ENCODE results near the gene SPTBN4.

The SPTBN4 gene

GRCh38 chr19:40609561-40610395 lies 143.0 kb downstream of the SPTBN4 start:
- Histone ChIP-seq H3K36me3 (replicated peaks; ENCODE audit: insufficient read depth, low read length) (no peaks in the 10 kb centered on the region), H3K4me2 (ENCODE audit: low read depth, low read length) (peak overlapping the region; percentile 93), H3K9ac (ENCODE audit: low read length) (peak overlapping the region; percentile 67; the same call in 1 of the 2 replicates), H3K9me2 (replicated peaks; ENCODE audit: insufficient read depth, low read length) (no peaks in the 10 kb centered on the region), H4K20me1 (ENCODE audit: insufficient read depth, low read length) (no peaks in the 10 kb centered on the region), H3K27ac (ENCODE audit: low read length) (no peak overlapping the region), H3K4me3 (ENCODE audit: low read length) (peak overlapping the region; percentile 71), H3F3A (ENCODE audit: insufficient read depth, low read length) (peaks cover 16% of the 10 kb centered on the region), H3K4me1 (ENCODE audit: low read length) (peaks cover 13% of the 10 kb centered on the region), H3K27me3 (replicated peaks; ENCODE audit: insufficient read depth, low read length) (no peaks in the 10 kb centered on the region), H3K9me3 (replicated peaks; ENCODE audit: insufficient read depth, low read length) (no peaks in the 10 kb centered on the region), H3K79me2 (ENCODE audit: low read length) (no peaks in the 10 kb centered on the region), H2AFZ (ENCODE audit: low read length) (peak overlapping the region; percentile 86)
- peak; percentile 91 for DNase-seq
- no peak for TF ChIP-seq EZH2 (optimal IDR thresholded peaks at IDR 0.05; ENCODE audit: low read depth, low read length)
- no peak for TF ChIP-seq EZH2phosphoT487 (IDR thresholded peaks at IDR 0.05; ENCODE audit: low read length)
- TF ChIP-seq CTCF (IDR thresholded peaks at IDR 0.05; ENCODE audit: low read length), result no peak

- no peaks in the 10 kb centered on the region for H4K20me1 ChIP-seq (ENCODE audit: insufficient read depth, low read length)
- peaks cover 11% of the 10 kb centered on the region for H3K4me1 ChIP-seq (ENCODE audit: low read length)
- H3K9ac ChIP-seq (ENCODE audit: low read length), result peak overlapping the region; percentile 16; the same call in 1 of the 2 replicates
- H2AFZ ChIP-seq (ENCODE audit: low read length), result peak overlapping the region; percentile 86
- TF ChIP-seq CTCF (IDR thresholded peaks at IDR 0.05; ENCODE audit: low read length), result no peak
- TF ChIP-seq EZH2phosphoT487 (IDR thresholded peaks at IDR 0.05; ENCODE audit: low read length), result no peak
- no peak for TF ChIP-seq EZH2 (optimal IDR thresholded peaks at IDR 0.05; ENCODE audit: low read depth, low read length)
- H3K4me3 ChIP-seq (ENCODE audit: low read length), result peak overlapping the region; percentile 48; the same call in 1 of the 2 replicates
- no peak overlapping the region for H3K27ac ChIP-seq (ENCODE audit: low read length)
- H3K79me2 ChIP-seq (ENCODE audit: low read length), result no peaks in the 10 kb centered on the region
- peak; percentile 35 for DNase-seq
- no peaks in the 10 kb centered on the region for H3K9me2 ChIP-seq (replicated peaks; ENCODE audit: insufficient read depth, low read length)
- peaks cover 9% of the 10 kb centered on the region for H3F3A ChIP-seq (ENCODE audit: insufficient read depth, low read length)
- H3K27me3 ChIP-seq (replicated peaks; ENCODE audit: insufficient read depth, low read length), result no peaks in the 10 kb centered on the region
- H3K9me3 ChIP-seq (replicated peaks; ENCODE audit: insufficient read depth, low read length), result no peaks in the 10 kb centered on the region
- peak overlapping the region; percentile 93 for H3K4me2 ChIP-seq (ENCODE audit: low read depth, low read length)
- no peaks in the 10 kb centered on the region for H3K36me3 ChIP-seq (replicated peaks; ENCODE audit: insufficient read depth, low read length)
Measured at GRCh38 chr19:40610396-40611064, 143.7 kb downstream of the SPTBN4 start.

- no peaks in the 10 kb centered on the region for H3K9me2 ChIP-seq (replicated peaks; ENCODE audit: insufficient read depth, low read length)
- H4K20me1 ChIP-seq (ENCODE audit: insufficient read depth, low read length), result no peaks in the 10 kb centered on the region
- TF ChIP-seq EZH2phosphoT487 (IDR thresholded peaks at IDR 0.05; ENCODE audit: low read length), result no peak
- TF ChIP-seq EZH2 (optimal IDR thresholded peaks at IDR 0.05; ENCODE audit: low read depth, low read length), result no peak
- TF ChIP-seq CTCF (IDR thresholded peaks at IDR 0.05; ENCODE audit: low read length), result no peak
- peaks cover 3% of the 10 kb centered on the region; the same call in 1 of the 2 replicates for H3F3A ChIP-seq (ENCODE audit: insufficient read depth, low read length)
- H3K9ac ChIP-seq (ENCODE audit: low read length), result no peak overlapping the region
- H3K9me3 ChIP-seq (replicated peaks; ENCODE audit: insufficient read depth, low read length), result no peaks in the 10 kb centered on the region
- no peak overlapping the region for H3K4me3 ChIP-seq (ENCODE audit: low read length)
- H3K27ac ChIP-seq (ENCODE audit: low read length), result no peak overlapping the region
- H3K4me2 ChIP-seq (ENCODE audit: low read depth, low read length), result no peak overlapping the region
- H3K4me1 ChIP-seq (ENCODE audit: low read length), result peaks cover 7% of the 10 kb centered on the region
- H3K27me3 ChIP-seq (replicated peaks; ENCODE audit: insufficient read depth, low read length), result no peaks in the 10 kb centered on the region
- no peak overlapping the region for H2AFZ ChIP-seq (ENCODE audit: low read length)
- H3K36me3 ChIP-seq (replicated peaks; ENCODE audit: insufficient read depth, low read length), result no peaks in the 10 kb centered on the region
- DNase-seq, result no peak
- H3K79me2 ChIP-seq (ENCODE audit: low read length), result no peaks in the 10 kb centered on the region
Measured at GRCh38 chr19:40611096-40611495, 144.3 kb downstream of the SPTBN4 start.

Measured in MM.1S (cell line).